A549 treated with dexamethasone at 1 μM for 4 hours (cell line): ENCODE data around the gene AP1M1. TPM values are rescaled to one million over a fixed set of nuclear protein-coding genes. Genes with fewer than 3 reads are reported as not detected.

Experiments used
- total RNA-seq: library from RNA; stranded (reverse); fragments of 200-300 nt; extraction: Qiagen RNA extraction; gene quantifications from 5 replicates; pipeline ENCODE4 v1.2.3, GENCODE V29; 2022

Gene AP1M1
- 58.1 to 69.2 TPM (median 64.5 TPM) in 5 replicates for total RNA-seq

GRCh38 chr19:16197622-16198369 lies at the start of gene AP1M1:
TSS of gene AP1M1 (plus strand) at chr19:16197911. CDS start at chr19:16198027, 116 bp downstream.

GRCh38 chr19:16185123-16185767 lies 12.5 kb upstream of the AP1M1 start, which contains the start of gene FAM32A:
TSS of gene FAM32A (plus strand) at chr19:16185410. CDS start at chr19:16185443, 33 bp downstream.

Other genes with a start within 250 kb of the AP1M1 start
- gene OR10H4, start 248.9 kb upstream of the AP1M1 start, total RNA-seq = not detected in 5 replicates
- 439 to 540 TPM (median 514 TPM) in 5 replicates for gene TPM4, start 121.4 kb upstream of the AP1M1 start, total RNA-seq
- gene RAB8A, start 86.0 kb upstream of the AP1M1 start, total RNA-seq = 53.3 to 92.2 TPM (median 58.8 TPM) in 5 replicates
- gene HSH2D, start 54.2 kb upstream of the AP1M1 start, total RNA-seq = 0.10 TPM in 1 of 5 replicates, not detected in the others
- gene CIB3, start 24.4 kb upstream of the AP1M1 start, total RNA-seq = not detected in 5 replicates
- gene FAM32A, start 12.5 kb upstream of the AP1M1 start, total RNA-seq = 87.8 to 98.9 TPM (median 95.9 TPM) in 5 replicates
- 13.5 to 29.0 TPM (median 24.8 TPM) in 5 replicates for gene KLF2, start 126.9 kb downstream of the AP1M1 start, total RNA-seq